HL-60 (cell line): Measurements from ENCODE around the gene EXOC4.

Experiments used
- DNase-seq, 2 experiments: peaks; one replicate each; pipeline ENCODE4 v3.0.0-alpha.2; 2010 to 2020; ENCODE audit warnings: low read depth in 1 of 2, low spot score in 1 of 2
- H3K27ac ChIP-seq: fragments of 250-450 bp; sonication (Bioruptor Pico); replicated peaks from 2 replicates; pipeline ENCODE4 v1.5.1; 2020; ENCODE audit warnings: mild to moderate bottlenecking, moderate library complexity
- H3K27me3 ChIP-seq: fragments of 250-450 bp; sonication (Bioruptor Pico); 2 replicates; pipeline ENCODE4 v1.5.1; 2021; ENCODE audit warnings: mild to moderate bottlenecking, moderate library complexity; ENCODE audit not compliant: insufficient read depth, poor library complexity, severe bottlenecking
- H3K4me3 ChIP-seq: replicated peaks from 2 replicates; pipeline ENCODE4 v1.5.1; 2011; ENCODE audit warnings: mild to moderate bottlenecking, control low read depth, low read length; ENCODE audit not compliant: insufficient read depth
- GABPA ChIP-seq: IDR thresholded peaks from 2 replicates; pipeline ENCODE4 v1.6.1; 2012; ENCODE audit warnings: low read depth
- POLR2AphosphoS5 ChIP-seq: IDR thresholded peaks from 2 replicates; pipeline ENCODE4 v1.6.1; 2012; ENCODE audit warnings: low read depth
- SPI1 ChIP-seq: IDR thresholded peaks from 2 replicates; pipeline ENCODE4 v1.6.1; 2012; ENCODE audit warnings: low read depth, mild to moderate bottlenecking, borderline replicate concordance
- TF ChIP-seq, protein P1 (sequence below): IDR thresholded peaks from 2 replicates; pipeline ENCODE4 v1.6.1; 2012; ENCODE audit warnings: low read depth; ENCODE audit not compliant: insufficient replicate concordance
- TF ChIP-seq, protein P2 (sequence below): IDR thresholded peaks from one replicate; pipeline ENCODE4 v1.5.1; 2011; ENCODE audit warnings: low read length, control low read depth, inconsistent platforms; ENCODE audit not compliant: insufficient read depth

Gene EXOC4

DNA sequence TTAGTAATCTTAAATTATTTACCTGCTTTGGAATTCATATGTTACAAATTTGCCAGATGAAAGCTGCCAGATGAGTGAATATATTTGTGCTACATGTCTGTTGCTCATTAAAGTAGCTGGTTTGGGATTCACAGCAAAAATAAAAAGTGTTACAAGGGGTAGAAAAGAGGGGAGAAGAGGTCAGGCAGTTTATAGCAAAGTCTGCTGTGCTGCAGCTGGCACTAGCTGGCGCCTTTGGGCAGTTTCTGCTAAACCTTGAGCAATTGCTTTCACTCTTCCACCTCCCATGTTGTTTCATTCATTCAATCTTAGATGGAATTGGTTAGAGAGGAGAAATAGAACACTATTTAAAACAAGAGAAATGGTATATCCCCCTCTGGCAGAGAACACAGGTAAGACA is 470.2 kb downstream of the EXOC4 start:
- DNase-seq: no peak
- Histone ChIP-seq H3K4me3 (no peak overlapping the region), H3K27me3 (no peaks in the 10 kb centered on the region), H3K27ac (no peak overlapping the region)
- TF ChIP-seq GABPA (no peak), SPI1 (no peak), POLR2AphosphoS5 (no peak)
- TF ChIP-seq, protein P1, sequence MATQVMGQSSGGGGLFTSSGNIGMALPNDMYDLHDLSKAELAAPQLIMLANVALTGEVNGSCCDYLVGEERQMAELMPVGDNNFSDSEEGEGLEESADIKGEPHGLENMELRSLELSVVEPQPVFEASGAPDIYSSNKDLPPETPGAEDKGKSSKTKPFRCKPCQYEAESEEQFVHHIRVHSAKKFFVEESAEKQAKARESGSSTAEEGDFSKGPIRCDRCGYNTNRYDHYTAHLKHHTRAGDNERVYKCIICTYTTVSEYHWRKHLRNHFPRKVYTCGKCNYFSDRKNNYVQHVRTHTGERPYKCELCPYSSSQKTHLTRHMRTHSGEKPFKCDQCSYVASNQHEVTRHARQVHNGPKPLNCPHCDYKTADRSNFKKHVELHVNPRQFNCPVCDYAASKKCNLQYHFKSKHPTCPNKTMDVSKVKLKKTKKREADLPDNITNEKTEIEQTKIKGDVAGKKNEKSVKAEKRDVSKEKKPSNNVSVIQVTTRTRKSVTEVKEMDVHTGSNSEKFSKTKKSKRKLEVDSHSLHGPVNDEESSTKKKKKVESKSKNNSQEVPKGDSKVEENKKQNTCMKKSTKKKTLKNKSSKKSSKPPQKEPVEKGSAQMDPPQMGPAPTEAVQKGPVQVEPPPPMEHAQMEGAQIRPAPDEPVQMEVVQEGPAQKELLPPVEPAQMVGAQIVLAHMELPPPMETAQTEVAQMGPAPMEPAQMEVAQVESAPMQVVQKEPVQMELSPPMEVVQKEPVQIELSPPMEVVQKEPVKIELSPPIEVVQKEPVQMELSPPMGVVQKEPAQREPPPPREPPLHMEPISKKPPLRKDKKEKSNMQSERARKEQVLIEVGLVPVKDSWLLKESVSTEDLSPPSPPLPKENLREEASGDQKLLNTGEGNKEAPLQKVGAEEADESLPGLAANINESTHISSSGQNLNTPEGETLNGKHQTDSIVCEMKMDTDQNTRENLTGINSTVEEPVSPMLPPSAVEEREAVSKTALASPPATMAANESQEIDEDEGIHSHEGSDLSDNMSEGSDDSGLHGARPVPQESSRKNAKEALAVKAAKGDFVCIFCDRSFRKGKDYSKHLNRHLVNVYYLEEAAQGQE: no peak
- TF ChIP-seq, protein P2, sequence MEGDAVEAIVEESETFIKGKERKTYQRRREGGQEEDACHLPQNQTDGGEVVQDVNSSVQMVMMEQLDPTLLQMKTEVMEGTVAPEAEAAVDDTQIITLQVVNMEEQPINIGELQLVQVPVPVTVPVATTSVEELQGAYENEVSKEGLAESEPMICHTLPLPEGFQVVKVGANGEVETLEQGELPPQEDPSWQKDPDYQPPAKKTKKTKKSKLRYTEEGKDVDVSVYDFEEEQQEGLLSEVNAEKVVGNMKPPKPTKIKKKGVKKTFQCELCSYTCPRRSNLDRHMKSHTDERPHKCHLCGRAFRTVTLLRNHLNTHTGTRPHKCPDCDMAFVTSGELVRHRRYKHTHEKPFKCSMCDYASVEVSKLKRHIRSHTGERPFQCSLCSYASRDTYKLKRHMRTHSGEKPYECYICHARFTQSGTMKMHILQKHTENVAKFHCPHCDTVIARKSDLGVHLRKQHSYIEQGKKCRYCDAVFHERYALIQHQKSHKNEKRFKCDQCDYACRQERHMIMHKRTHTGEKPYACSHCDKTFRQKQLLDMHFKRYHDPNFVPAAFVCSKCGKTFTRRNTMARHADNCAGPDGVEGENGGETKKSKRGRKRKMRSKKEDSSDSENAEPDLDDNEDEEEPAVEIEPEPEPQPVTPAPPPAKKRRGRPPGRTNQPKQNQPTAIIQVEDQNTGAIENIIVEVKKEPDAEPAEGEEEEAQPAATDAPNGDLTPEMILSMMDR: no peak

DNA sequence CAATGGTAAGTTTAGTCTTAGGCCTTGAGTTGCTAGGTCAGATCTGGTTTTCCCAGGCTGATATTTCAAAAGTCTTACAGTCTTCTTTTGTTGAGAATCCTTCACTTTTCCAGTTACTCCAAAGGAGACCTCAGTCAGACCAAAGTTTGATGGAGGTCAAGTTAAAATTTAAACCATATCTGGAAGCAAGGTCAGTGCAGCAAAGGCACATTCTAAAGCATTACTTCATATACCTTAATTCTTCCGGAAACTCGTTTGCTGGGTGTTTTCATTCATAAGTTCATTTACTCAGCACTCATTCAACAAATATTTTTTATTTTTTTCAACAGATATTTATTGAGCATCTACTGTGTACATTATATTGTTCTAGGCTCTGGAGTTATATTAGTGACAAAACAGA is 471.3 kb downstream of the EXOC4 start:
- Histone ChIP-seq H3K4me3 (no peak overlapping the region), H3K27me3 (no peaks in the 10 kb centered on the region), H3K27ac (no peak overlapping the region)
- DNase-seq: no peak
- TF ChIP-seq, protein P1: no peak
- TF ChIP-seq SPI1 (no peak), GABPA (no peak), POLR2AphosphoS5 (no peak)
- TF ChIP-seq, protein P2: no peak

DNA sequence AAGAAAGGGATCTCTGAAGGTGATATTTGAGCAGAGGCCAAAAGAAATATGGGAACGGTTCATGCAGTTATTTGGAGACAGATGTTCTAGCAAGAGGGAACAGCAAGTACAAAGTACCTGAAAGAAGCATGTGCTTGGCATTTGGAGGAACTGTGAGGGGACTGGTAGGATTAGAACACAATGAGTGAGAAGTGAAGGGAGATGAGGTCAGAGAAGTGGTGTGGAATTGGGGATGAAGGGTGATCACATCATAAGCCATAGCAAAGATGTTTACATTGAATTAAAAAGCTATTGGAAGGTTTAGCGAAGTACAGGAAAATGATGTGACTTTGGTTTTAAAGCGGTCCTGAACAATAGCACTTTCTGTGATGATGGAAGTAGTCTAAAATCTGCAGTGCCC is 471.8 kb downstream of the EXOC4 start:
- Histone ChIP-seq H3K27me3 (no peaks in the 10 kb centered on the region), H3K4me3 (no peak overlapping the region), H3K27ac (no peak overlapping the region)
- DNase-seq: no peak
- TF ChIP-seq, protein P2: no peak
- no peak for TF ChIP-seq POLR2AphosphoS5

DNA sequence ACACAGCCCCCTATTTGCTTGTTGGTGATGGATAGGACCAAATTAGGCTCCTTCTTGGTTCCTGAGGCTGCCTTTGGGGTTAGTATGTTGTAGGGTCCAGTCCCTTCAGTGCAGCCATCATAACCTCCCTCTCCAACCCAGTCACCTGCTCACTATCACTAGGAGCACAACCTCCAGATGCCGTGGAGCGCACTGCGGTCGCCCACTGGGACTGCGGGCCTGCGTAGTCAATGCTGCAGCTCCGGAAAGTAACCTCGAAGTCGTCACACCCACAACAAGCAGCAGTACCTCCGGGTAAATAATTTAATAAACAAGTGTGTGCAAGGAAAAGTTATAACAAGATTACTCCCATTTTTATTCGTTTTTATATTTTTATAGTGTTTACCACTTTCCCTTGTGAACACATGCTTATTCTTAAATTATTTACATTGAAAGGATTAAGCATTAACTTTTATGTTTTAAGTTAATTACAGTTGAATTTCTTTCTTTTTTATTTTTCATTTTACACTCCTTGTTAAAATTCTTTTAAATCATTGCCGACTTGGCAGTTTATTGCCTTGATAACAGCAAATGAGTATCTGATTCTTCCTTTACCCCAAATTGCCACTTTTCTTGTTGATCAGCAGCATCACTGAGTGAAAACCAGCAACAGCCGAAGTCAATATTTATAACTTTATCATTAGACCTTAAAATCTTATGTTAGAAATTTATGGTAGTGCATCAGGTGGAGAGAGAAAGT is 474.8 kb downstream of the EXOC4 start:
- no peaks in the 10 kb centered on the region for H3K27me3 ChIP-seq
- no peak overlapping the region for H3K27ac ChIP-seq
- TF ChIP-seq POLR2AphosphoS5: no peak
- TF ChIP-seq SPI1: no peak
- TF ChIP-seq GABPA: no peak
- TF ChIP-seq, protein P2: no peak
- TF ChIP-seq, protein P1: no peak
- DNase-seq: no peak
- H3K4me3 ChIP-seq: no peak overlapping the region
